ENCODE measurements around the gene ATMIN. TPM values are rescaled to one million over a fixed set of nuclear protein-coding genes. Genes with fewer than 3 reads are reported as not detected.

Gene ATMIN
- total RNA-seq, 2 donors from 2014 or later, result 15.6 to 15.8 TPM

GRCh38 chr16:81053761-81054160, 18.1 kb downstream of the ATMIN start:
- Histone ChIP-seq H3K4me1 (no peaks in the 10 kb centered on the region), H3K27ac (no peak overlapping the region), H3K36me3 (replicated peaks in 1 of 2; ENCODE audit: insufficient read depth in 1 of 2, low read depth in 2 of 2) (no peaks in the 10 kb centered on the region), H3K27me3 (no peaks in the 10 kb centered on the region), H3K9me3 (peaks cover 0 to 9% (median 0%) of the 10 kb centered on the region in 3 donors), H3K4me3 (no peak overlapping the region)
- ATAC-seq (no peak), DNase-seq (no peak)
- intact Hi-C loops (cut with DNase I), result no loop called here
- 78 to 79% methylated on average over 11 of the region's 11 CpGs for WGBS, 2 donors
- no peak for TF ChIP-seq POLR2A (IDR thresholded peaks at IDR 0.05)
- TF ChIP-seq CTCF (IDR thresholded peaks at IDR 0.05), result no peak

DNA sequence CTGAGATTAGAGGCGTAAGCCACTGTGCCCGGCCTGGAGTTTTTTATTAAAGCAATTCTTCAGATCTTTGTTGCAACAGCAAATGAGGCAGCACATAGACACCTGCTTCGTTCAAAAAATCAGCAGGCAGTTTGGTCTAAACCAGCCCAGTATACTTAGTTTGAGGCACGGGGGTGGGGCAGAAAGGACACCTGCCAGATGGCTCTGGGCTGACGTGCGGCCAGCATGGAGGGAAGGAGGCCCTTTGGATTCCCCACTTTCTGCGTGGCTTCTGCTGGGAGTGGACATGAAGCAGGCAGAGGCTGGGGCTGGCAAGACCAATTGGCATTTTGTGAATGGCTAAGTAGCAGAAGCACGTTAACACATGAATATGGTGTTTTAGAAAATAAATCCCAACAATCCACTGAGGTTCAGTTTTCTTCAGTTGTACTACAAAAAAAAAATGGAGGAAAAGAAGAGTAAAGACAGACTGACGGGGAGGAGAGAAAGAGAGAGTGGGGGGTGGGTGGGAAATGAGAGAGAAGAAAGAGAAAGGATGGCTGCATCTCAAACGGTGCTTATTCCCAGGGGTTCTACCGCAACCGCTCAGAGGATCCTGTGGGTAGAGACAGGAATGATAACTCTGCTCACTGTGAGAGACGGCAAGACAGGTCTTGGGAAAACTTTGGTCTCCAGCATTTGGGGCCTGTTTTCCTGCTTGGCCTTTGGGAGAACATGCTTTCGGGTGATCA, 25.1 kb downstream of the ATMIN start:
- Histone ChIP-seq H3K4me3 (no peak overlapping the region), H3K27me3 (no peaks in the 10 kb centered on the region), H3K9me3 (no peaks in the 10 kb centered on the region), H3K36me3 (replicated peaks in 1 of 2; ENCODE audit: insufficient read depth in 1 of 2, low read depth in 2 of 2) (no peaks in the 10 kb centered on the region), H3K4me1 (no peaks in the 10 kb centered on the region), H3K27ac (no peak overlapping the region)
- TF ChIP-seq POLR2A (IDR thresholded peaks at IDR 0.05) (no peak), CTCF (IDR thresholded peaks at IDR 0.05) (no peak)
- intact Hi-C loops (cut with DNase I), result no loop called here
- ATAC-seq (no peak), DNase-seq (no peak)
- 84 to 88% methylated on average over 14 of the region's 14 CpGs for WGBS, 2 donors

- intact Hi-C loops (cut with DNase I), result no loop called here
- Histone ChIP-seq H3K27me3 (no peaks in the 10 kb centered on the region), H3K36me3 (replicated peaks in 1 of 2; ENCODE audit: insufficient read depth in 1 of 2, low read depth in 2 of 2) (no peaks in the 10 kb centered on the region), H3K4me1 (no peaks in the 10 kb centered on the region), H3K9me3 (no peaks in the 10 kb centered on the region), H3K4me3 (no peak overlapping the region), H3K27ac (no peak overlapping the region)
- ATAC-seq, result no peak
- DNase-seq, result no peak
- TF ChIP-seq CTCF (IDR thresholded peaks at IDR 0.05) (no peak), POLR2A (IDR thresholded peaks at IDR 0.05) (no peak)
- 74 to 86% methylated on average over 3 to 10 of the region's 10 CpGs for WGBS, 2 donors
These were observed 25.6 kb downstream of the ATMIN start for GRCh38 chr16:81061307-81061640.

DNA sequence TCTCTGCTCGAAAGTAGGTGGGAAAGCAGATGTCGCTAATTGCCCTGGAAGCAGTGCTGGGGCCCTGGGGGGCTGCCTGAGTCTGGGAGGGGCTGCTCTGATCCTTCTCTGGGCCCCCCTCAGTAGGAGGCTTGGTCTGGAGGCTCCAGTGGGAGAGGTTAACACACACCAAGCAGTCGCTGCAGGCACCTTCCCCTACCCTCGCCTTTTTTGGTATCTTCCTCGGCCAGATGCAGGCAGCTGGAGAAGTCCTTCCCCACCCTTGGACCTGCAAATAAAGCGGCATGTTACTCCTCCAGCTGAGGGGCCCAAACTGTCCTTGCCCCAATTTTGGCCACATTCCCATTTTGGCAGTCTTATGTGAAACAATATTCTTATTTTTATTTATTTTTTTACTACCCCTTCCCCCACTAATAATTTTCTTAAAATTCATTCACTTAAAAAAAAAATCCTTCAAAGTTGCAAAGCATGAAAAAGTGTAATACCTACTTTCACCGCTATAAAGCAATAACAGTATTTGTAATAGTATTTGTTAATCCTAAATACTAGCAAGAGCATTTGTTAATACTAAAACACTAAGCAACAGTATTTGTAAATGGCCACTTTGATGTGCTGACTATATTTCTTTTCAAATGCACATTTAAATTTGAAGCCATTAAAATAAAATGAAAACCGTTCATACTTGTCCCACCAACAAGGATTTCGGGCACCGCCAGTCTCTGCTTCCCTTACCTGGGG, 26.4 kb downstream of the ATMIN start:
- no peak overlapping the region for H3K4me3 ChIP-seq
- H3K4me1 ChIP-seq, result no peaks in the 10 kb centered on the region
- intact Hi-C loops (cut with DNase I), result no loop called here
- no peak for DNase-seq
- H3K27ac ChIP-seq, result no peak overlapping the region
- H3K36me3 ChIP-seq (replicated peaks in 1 of 2; ENCODE audit: insufficient read depth in 1 of 2, low read depth in 2 of 2), result no peaks in the 10 kb centered on the region
- 87 to 89% methylated on average over 10 of the region's 10 CpGs for WGBS, 2 donors
- H3K27me3 ChIP-seq, result no peaks in the 10 kb centered on the region
- no peak for ATAC-seq
- TF ChIP-seq CTCF (IDR thresholded peaks at IDR 0.05), result no peak
- TF ChIP-seq POLR2A (IDR thresholded peaks at IDR 0.05), result no peak
- no peaks in the 10 kb centered on the region for H3K9me3 ChIP-seq

All from body of pancreas (tissue), 4 donors.